GM23338 (cell line): ENCODE results near the gene CACNA1C. TPM values are rescaled to one million over a fixed set of nuclear protein-coding genes. Genes with fewer than 3 reads are reported as not detected.
A peak's percentile ranks its signal among the peaks of the same experiment; 100 is the strongest.

Source experiments
- ATAC-seq: fragments of 200-7000 bp; cut with Tn5 transposase; 3 replicates; pipeline ENCODE4 v1.9.1; 2020
- DNase-seq: peaks from one replicate; pipeline ENCODE4 v3.0.0-alpha.2; 2015; ENCODE audit warnings: low spot score
- H2AFZ ChIP-seq: fragments of 200-600 bp; sonication (generic); 2 replicates; pipeline ENCODE4 v1.8.0; 2016; ENCODE audit warnings: antibody characterized with exemption, mild to moderate bottlenecking, moderate library complexity
- H3F3A ChIP-seq: fragments of 200-600 bp; sonication (generic); replicated peaks from 2 replicates; pipeline ENCODE4 v1.8.0; 2017; ENCODE audit warnings: antibody characterized with exemption, mixed run types, low read depth
- H3K27ac ChIP-seq: fragments of 200-600 bp; sonication (generic); 2 replicates; pipeline ENCODE4 v1.6.1; 2016; ENCODE audit warnings: low read depth
- H3K27me3 ChIP-seq: fragments of 200-600 bp; sonication (generic); 2 replicates; pipeline ENCODE4 v1.8.0; 2016; ENCODE audit warnings: mild to moderate bottlenecking, mixed run types, moderate library complexity; ENCODE audit not compliant: insufficient read depth
- H3K36me3 ChIP-seq: fragments of 200-600 bp; sonication (generic); 2 replicates; pipeline ENCODE4 v1.8.0; 2016; ENCODE audit warnings: mild to moderate bottlenecking; ENCODE audit not compliant: insufficient read depth
- H3K4me1 ChIP-seq: fragments of 200-600 bp; sonication (generic); 2 replicates; pipeline ENCODE4 v1.8.0; 2016; ENCODE audit warnings: mild to moderate bottlenecking, moderate library complexity; ENCODE audit not compliant: insufficient read depth
- H3K4me2 ChIP-seq: fragments of 200-600 bp; sonication (generic); 2 replicates; pipeline ENCODE4 v1.7.1; 2017; ENCODE audit warnings: mixed run types
- H3K4me3 ChIP-seq: fragments of 200-600 bp; sonication (generic); 2 replicates; pipeline ENCODE4 v1.6.1; 2016; ENCODE audit warnings: mixed run types
- H3K79me2 ChIP-seq: fragments of 200-600 bp; sonication (generic); replicated peaks from 2 replicates; pipeline ENCODE4 v1.8.0; 2017; ENCODE audit warnings: mild to moderate bottlenecking; ENCODE audit not compliant: insufficient read depth
- H3K9me2 ChIP-seq: fragments of 200-600 bp; sonication (generic); 2 replicates; pipeline ENCODE4 v1.8.0; 2017; ENCODE audit not compliant: insufficient read depth
- H4K20me1 ChIP-seq: fragments of 200-600 bp; sonication (generic); replicated peaks from 2 replicates; pipeline ENCODE4 v1.8.0; 2017; ENCODE audit warnings: mild to moderate bottlenecking; ENCODE audit not compliant: insufficient read depth
- H3K27ac Mint-ChIP-seq: 2 replicates; pipeline ENCODE4 v1.8.0; 2020; ENCODE audit warnings: inconsistent platforms, mild to moderate bottlenecking, moderate library complexity, mixed read lengths
- H3K27me3 Mint-ChIP-seq: 3 replicates; pipeline ENCODE4 v1.8.0; 2022; ENCODE audit warnings: low read depth, mild to moderate bottlenecking, moderate library complexity, mixed read lengths, inconsistent platforms; ENCODE audit not compliant: insufficient read depth, poor library complexity
- H3K36me3 Mint-ChIP-seq: 3 replicates; pipeline ENCODE4 v1.8.0; 2021; ENCODE audit warnings: low read depth, mild to moderate bottlenecking, inconsistent platforms, moderate library complexity, mixed read lengths
- H3K4me1 Mint-ChIP-seq: 3 replicates; pipeline ENCODE4 v1.8.0; 2020; ENCODE audit warnings: mild to moderate bottlenecking, inconsistent platforms, mixed read lengths
- H3K4me3 Mint-ChIP-seq: 3 replicates; pipeline ENCODE4 v1.8.0; 2021; ENCODE audit warnings: moderate library complexity, mild to moderate bottlenecking, inconsistent platforms, mixed read lengths
- H3K9me3 Mint-ChIP-seq: 3 replicates; pipeline ENCODE4 v1.8.0; 2020; ENCODE audit warnings: moderate library complexity, mild to moderate bottlenecking, inconsistent platforms, mixed read lengths
- CREB1 ChIP-seq: fragments of 250-450 bp; sonication (Bioruptor Pico); IDR thresholded peaks from 2 replicates; pipeline ENCODE4 v1.5.0; 2020; ENCODE audit warnings: low read depth, mild to moderate bottlenecking, moderate library complexity
- EZH2 ChIP-seq: fragments of 200-600 bp; sonication (generic); IDR thresholded peaks from one replicate; pipeline ENCODE4 v1.8.0; 2017; ENCODE audit warnings: antibody characterized with exemption, mild to moderate bottlenecking, low read depth; ENCODE audit not compliant: unreplicated experiment
- JUNB ChIP-seq: IDR thresholded peaks from one replicate; pipeline ENCODE4 v1.6.1; 2016; ENCODE audit warnings: antibody characterized with exemption; ENCODE audit not compliant: unreplicated experiment
- NANOG ChIP-seq: IDR thresholded peaks from 2 replicates; pipeline ENCODE4 v1.6.1; 2016; ENCODE audit warnings: antibody characterized with exemption, borderline replicate concordance
- POLR2AphosphoS5 ChIP-seq: IDR thresholded peaks from 2 replicates; pipeline ENCODE4 v1.6.1; 2016; ENCODE audit warnings: antibody characterized with exemption, low read depth
- STAT1 ChIP-seq: IDR thresholded peaks from one replicate; pipeline ENCODE4 v1.6.1; 2016; ENCODE audit warnings: antibody characterized with exemption; ENCODE audit not compliant: unreplicated experiment
- ZNF331 ChIP-seq: fragments of 250-450 bp; sonication (Bioruptor Pico); IDR thresholded peaks from 2 replicates; pipeline ENCODE4 v1.5.0; 2020; ENCODE audit warnings: low read depth, mild to moderate bottlenecking, moderate library complexity
- polyA plus RNA-seq: library from polyadenylated mRNA; unstranded; fragments of >200 nt; fragmentation: Nextera tagmentation; extraction: Ambion mirVana; gene quantifications from 2 replicates; pipeline ENCODE4 v1.2.1, GENCODE V29; 2016
- total RNA-seq: library from RNA; depleted of rRNA; stranded (reverse); fragments of >200 nt; shearing (Covaris generic); gene quantifications from 2 replicates; pipeline ENCODE4 v1.2.3, GENCODE V29; 2014
- TF ChIP-seq, protein P1 (sequence below), 2 experiments: fragments of 200-600 bp in 1 of 2; sonication (generic) in 1 of 2; conservative IDR thresholded peaks; 2 replicates each; pipeline versions ENCODE4 v1.5.1 to v1.6.1; 2016 to 2017; ENCODE audit warnings: antibody characterized with exemption in 2 of 2, low read depth in 2 of 2, mild to moderate bottlenecking in 2 of 2, moderate library complexity in 1 of 2
- TF ChIP-seq, protein P2 (sequence below): IDR thresholded peaks from one replicate; pipeline ENCODE4 v1.6.1; 2018; ENCODE audit warnings: antibody characterized with exemption; ENCODE audit not compliant: unreplicated experiment
- TF ChIP-seq, protein P3 (sequence below): IDR thresholded peaks from 2 replicates; pipeline ENCODE4 v1.6.1; 2016; ENCODE audit warnings: antibody characterized with exemption

CACNA1C gene
- total and polyA plus RNA-seq, 2 experiments from 2014 or later, result 0.78 to 2.1 TPM

DNA sequence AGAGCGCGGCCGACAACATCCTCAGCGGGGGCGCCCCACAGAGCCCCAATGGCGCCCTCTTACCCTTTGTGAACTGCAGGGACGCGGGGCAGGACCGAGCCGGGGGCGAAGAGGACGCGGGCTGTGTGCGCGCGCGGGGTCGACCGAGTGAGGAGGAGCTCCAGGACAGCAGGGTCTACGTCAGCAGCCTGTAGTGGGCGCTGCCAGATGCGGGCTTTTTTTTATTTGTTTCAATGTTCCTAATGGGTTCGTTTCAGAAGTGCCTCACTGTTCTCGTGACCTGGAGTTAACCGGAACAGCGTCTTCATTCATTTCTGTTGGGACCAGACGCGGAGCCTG lies 638.2 kb downstream of the CACNA1C start:
- Mint-ChIP-seq H3K27me3 (peaks cover 14% of the 10 kb centered on the region), H3K27ac (no peak overlapping the region)

More for the DNA sequence above, 638.2 kb downstream of the CACNA1C start:
- peak overlapping the region; percentile 80 for H3K4me3 ChIP-seq
- peaks cover 9% of the 10 kb centered on the region; the same call in 1 of the 2 replicates for H3K27me3 ChIP-seq
- H3K4me1 Mint-ChIP-seq, result peaks cover 26% of the 10 kb centered on the region
- TF ChIP-seq JUNB (no peak), EZH2 (no peak), STAT1 (no peak), ZNF331 (no peak), NANOG (no peak), POLR2AphosphoS5 (peak; percentile 15; the same call in 1 of the 2 replicates), CREB1 (CRISPR knock-in tag) (peak; percentile 79)
- TF ChIP-seq, protein P1, sequence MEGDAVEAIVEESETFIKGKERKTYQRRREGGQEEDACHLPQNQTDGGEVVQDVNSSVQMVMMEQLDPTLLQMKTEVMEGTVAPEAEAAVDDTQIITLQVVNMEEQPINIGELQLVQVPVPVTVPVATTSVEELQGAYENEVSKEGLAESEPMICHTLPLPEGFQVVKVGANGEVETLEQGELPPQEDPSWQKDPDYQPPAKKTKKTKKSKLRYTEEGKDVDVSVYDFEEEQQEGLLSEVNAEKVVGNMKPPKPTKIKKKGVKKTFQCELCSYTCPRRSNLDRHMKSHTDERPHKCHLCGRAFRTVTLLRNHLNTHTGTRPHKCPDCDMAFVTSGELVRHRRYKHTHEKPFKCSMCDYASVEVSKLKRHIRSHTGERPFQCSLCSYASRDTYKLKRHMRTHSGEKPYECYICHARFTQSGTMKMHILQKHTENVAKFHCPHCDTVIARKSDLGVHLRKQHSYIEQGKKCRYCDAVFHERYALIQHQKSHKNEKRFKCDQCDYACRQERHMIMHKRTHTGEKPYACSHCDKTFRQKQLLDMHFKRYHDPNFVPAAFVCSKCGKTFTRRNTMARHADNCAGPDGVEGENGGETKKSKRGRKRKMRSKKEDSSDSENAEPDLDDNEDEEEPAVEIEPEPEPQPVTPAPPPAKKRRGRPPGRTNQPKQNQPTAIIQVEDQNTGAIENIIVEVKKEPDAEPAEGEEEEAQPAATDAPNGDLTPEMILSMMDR (conservative IDR thresholded peaks at IDR 0.05; ENCODE audit: low read depth in 2 of 2), result peak; percentile 45 to 51
- TF ChIP-seq, protein P2, sequence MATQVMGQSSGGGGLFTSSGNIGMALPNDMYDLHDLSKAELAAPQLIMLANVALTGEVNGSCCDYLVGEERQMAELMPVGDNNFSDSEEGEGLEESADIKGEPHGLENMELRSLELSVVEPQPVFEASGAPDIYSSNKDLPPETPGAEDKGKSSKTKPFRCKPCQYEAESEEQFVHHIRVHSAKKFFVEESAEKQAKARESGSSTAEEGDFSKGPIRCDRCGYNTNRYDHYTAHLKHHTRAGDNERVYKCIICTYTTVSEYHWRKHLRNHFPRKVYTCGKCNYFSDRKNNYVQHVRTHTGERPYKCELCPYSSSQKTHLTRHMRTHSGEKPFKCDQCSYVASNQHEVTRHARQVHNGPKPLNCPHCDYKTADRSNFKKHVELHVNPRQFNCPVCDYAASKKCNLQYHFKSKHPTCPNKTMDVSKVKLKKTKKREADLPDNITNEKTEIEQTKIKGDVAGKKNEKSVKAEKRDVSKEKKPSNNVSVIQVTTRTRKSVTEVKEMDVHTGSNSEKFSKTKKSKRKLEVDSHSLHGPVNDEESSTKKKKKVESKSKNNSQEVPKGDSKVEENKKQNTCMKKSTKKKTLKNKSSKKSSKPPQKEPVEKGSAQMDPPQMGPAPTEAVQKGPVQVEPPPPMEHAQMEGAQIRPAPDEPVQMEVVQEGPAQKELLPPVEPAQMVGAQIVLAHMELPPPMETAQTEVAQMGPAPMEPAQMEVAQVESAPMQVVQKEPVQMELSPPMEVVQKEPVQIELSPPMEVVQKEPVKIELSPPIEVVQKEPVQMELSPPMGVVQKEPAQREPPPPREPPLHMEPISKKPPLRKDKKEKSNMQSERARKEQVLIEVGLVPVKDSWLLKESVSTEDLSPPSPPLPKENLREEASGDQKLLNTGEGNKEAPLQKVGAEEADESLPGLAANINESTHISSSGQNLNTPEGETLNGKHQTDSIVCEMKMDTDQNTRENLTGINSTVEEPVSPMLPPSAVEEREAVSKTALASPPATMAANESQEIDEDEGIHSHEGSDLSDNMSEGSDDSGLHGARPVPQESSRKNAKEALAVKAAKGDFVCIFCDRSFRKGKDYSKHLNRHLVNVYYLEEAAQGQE, result no peak
- TF ChIP-seq, protein P3, sequence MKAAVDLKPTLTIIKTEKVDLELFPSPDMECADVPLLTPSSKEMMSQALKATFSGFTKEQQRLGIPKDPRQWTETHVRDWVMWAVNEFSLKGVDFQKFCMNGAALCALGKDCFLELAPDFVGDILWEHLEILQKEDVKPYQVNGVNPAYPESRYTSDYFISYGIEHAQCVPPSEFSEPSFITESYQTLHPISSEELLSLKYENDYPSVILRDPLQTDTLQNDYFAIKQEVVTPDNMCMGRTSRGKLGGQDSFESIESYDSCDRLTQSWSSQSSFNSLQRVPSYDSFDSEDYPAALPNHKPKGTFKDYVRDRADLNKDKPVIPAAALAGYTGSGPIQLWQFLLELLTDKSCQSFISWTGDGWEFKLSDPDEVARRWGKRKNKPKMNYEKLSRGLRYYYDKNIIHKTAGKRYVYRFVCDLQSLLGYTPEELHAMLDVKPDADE, result 0 out of 2 replicates have a peak, but pooled peaks have one; percentile 44
- H2AFZ ChIP-seq, result peak overlapping the region; percentile 97
- peak overlapping the region; percentile 86 for H3K4me3 Mint-ChIP-seq
- no peaks in the 10 kb centered on the region for H3K79me2 ChIP-seq
- ATAC-seq (peak; percentile 87), DNase-seq (peak; percentile 82)
- peak overlapping the region; percentile 96 for H3K4me2 ChIP-seq
- H3K9me3 Mint-ChIP-seq, result no peaks in the 10 kb centered on the region
- no peaks in the 10 kb centered on the region for H4K20me1 ChIP-seq
- H3K9me2 ChIP-seq, result peaks cover 3% of the 10 kb centered on the region
- peak overlapping the region; percentile 51; the same call in 1 of the 2 replicates for H3K27ac ChIP-seq
- H3K36me3 Mint-ChIP-seq, result no peaks in the 10 kb centered on the region; the same call in 2 of the 3 replicates
- peaks cover 19% of the 10 kb centered on the region for H3K4me1 ChIP-seq
- H3F3A ChIP-seq, result no peaks in the 10 kb centered on the region
- H3K36me3 ChIP-seq, result no peaks in the 10 kb centered on the region
